Measurements from ENCODE around the gene NLK.
"Not testable (repeated sequence)": the region's sequence is repeated elsewhere in the genome, so short reads cannot be mapped to it uniquely, and the experiment has no call there.

DNA sequence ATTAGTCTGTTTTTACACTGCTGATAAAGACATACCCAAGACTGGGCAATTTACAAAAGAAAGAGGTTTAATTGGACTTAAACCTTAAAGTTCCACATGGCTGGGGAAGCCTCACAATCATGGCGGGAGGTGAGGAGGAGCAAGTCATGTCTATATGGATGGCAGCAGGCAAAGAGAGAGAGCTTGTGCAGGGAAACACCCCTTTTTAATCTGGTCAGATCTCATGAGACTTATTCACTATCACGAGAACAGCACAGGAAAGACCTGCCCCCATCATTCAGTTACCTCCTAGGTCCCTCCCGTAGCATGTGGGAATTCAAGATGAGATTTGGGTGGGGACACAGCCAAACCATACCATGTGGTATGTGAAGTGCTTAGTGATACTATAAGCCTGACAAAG is 144.0 kb downstream of the NLK start:
- TF ChIP-seq SP1 (IDR thresholded peaks at IDR 0.05); BHLHE40 (IDR thresholded peaks at IDR 0.05; ENCODE audit: borderline replicate concordance); ZNF384 (IDR thresholded peaks at IDR 0.05); CTBP1 (IDR thresholded peaks at IDR 0.05; ENCODE audit: borderline replicate concordance); L3MBTL2 (conservative IDR thresholded peaks at IDR 0.05); HDGF (IDR thresholded peaks at IDR 0.05; ENCODE audit: borderline replicate concordance); FOXK2 (IDR thresholded peaks at IDR 0.05); TARDBP (IDR thresholded peaks at IDR 0.05); ARNT (IDR thresholded peaks at IDR 0.05); SUZ12 (IDR thresholded peaks at IDR 0.05): not testable (repeated sequence)

Data from HEK293T (cell line).